ENCODE results near the gene RYK.

DNA sequence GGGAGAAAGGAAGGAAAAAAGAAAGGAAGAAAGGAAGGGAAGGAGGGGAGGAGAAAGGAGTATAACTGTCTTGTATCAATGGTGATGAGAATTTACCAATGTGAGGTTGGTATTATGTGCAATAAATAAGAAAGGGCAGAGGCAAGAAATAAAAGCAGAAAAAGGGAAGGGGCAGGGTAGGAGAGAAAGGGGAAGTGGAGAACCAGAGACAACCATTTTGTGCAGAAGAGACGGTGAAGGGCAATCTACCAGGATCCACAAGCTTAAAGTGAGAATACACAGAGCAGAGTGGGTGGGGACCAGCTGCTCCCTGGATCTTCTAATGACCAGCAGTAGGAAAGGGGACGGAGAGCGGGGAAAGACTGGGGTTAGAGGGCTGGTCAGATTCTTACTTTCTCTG, 114.1 kb downstream of the RYK start:
- TF ChIP-seq, protein P1, sequence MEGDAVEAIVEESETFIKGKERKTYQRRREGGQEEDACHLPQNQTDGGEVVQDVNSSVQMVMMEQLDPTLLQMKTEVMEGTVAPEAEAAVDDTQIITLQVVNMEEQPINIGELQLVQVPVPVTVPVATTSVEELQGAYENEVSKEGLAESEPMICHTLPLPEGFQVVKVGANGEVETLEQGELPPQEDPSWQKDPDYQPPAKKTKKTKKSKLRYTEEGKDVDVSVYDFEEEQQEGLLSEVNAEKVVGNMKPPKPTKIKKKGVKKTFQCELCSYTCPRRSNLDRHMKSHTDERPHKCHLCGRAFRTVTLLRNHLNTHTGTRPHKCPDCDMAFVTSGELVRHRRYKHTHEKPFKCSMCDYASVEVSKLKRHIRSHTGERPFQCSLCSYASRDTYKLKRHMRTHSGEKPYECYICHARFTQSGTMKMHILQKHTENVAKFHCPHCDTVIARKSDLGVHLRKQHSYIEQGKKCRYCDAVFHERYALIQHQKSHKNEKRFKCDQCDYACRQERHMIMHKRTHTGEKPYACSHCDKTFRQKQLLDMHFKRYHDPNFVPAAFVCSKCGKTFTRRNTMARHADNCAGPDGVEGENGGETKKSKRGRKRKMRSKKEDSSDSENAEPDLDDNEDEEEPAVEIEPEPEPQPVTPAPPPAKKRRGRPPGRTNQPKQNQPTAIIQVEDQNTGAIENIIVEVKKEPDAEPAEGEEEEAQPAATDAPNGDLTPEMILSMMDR (IDR thresholded peaks at IDR 0.05) = no peak
- no peak for TF ChIP-seq POLR2A (IDR thresholded peaks at IDR 0.05)
